DOHH2 (cell line): Measurements from ENCODE around the gene LRIG3.

Experiments used
- CTCF ChIP-seq: fragments of 200-600 bp; sonication (generic); IDR thresholded peaks from one replicate; pipeline ENCODE4 v1.5.1; 2014; ENCODE audit warnings: antibody characterized with exemption, mild to moderate bottlenecking, low read depth, low read length; ENCODE audit not compliant: poor library complexity, severe bottlenecking
- EZH2phosphoT487 ChIP-seq: fragments of 200-600 bp; sonication (generic); IDR thresholded peaks from 2 replicates; pipeline ENCODE4 v1.6.1; 2017; ENCODE audit warnings: borderline replicate concordance, mild to moderate bottlenecking, antibody characterized with exemption, low read length, moderate library complexity, mixed read lengths

- TF ChIP-seq CTCF (no peak), EZH2phosphoT487 (no peak)
Measured at GRCh38 chr12:58955849-58956248, 35.5 kb upstream of the LRIG3 start.
